HG02981 (cell line): Measurements from ENCODE around the gene PTPRJ.

Experiments
- ATAC-seq: cut with Tn5 transposase; IDR thresholded peaks from one replicate; pipeline ENCODE4 v1.9.1; 2021; ENCODE audit warnings: mild to moderate bottlenecking, moderate library complexity; ENCODE audit not compliant: unreplicated experiment

PTPRJ gene

GRCh38 chr11:48036011-48036410 lies 55.7 kb downstream of the PTPRJ start:
- ATAC-seq = no peak

GRCh38 chr11:48036466-48036865 lies 56.1 kb downstream of the PTPRJ start:
- no peak for ATAC-seq

- no peak for ATAC-seq
These were observed 57.5 kb downstream of the PTPRJ start for GRCh38 chr11:48037709-48038468.

GRCh38 chr11:48040830-48041444 lies 60.6 kb downstream of the PTPRJ start:
- ATAC-seq = no peak

- ATAC-seq = no peak
These were observed 61.7 kb downstream of the PTPRJ start for GRCh38 chr11:48041877-48042695.

- ATAC-seq = no peak
These were observed 63.0 kb downstream of the PTPRJ start for GRCh38 chr11:48043111-48043990.

GRCh38 chr11:48043991-48044512 lies 63.7 kb downstream of the PTPRJ start:
- no peak for ATAC-seq

GRCh38 chr11:48044577-48044976 lies 64.2 kb downstream of the PTPRJ start:
- ATAC-seq = no peak

GRCh38 chr11:48045536-48045935 lies 65.2 kb downstream of the PTPRJ start:
- no peak for ATAC-seq

GRCh38 chr11:48047616-48048015 lies 67.3 kb downstream of the PTPRJ start:
- ATAC-seq = no peak

GRCh38 chr11:48049036-48049435 lies 68.7 kb downstream of the PTPRJ start:
- no peak for ATAC-seq

GRCh38 chr11:48050304-48050703 lies 69.9 kb downstream of the PTPRJ start:
- ATAC-seq = no peak

GRCh38 chr11:48051217-48051830 lies 71.0 kb downstream of the PTPRJ start:
- ATAC-seq = no peak

- ATAC-seq = no peak
These were observed 72.1 kb downstream of the PTPRJ start for GRCh38 chr11:48052183-48053044.

GRCh38 chr11:48054994-48055291 lies 74.6 kb downstream of the PTPRJ start:
- ATAC-seq = no peak

GRCh38 chr11:48055292-48056132 lies 75.2 kb downstream of the PTPRJ start:
- ATAC-seq = no peak

- no peak for ATAC-seq
These were observed 76.2 kb downstream of the PTPRJ start for GRCh38 chr11:48056325-48057183.

- ATAC-seq = no peak
These were observed 77.7 kb downstream of the PTPRJ start for GRCh38 chr11:48058064-48058463.
